Activated CD4-positive, alpha-beta memory T cell treated with anti-CD3 and anti-CD28 coated beads, Interleukin-2, amount 10 ng/mL, durations not matched to agents 7 days and 5 days (primary cell): ENCODE results near the gene SULT4A1. TPM values are rescaled to one million over a fixed set of nuclear protein-coding genes. Genes with fewer than 3 reads are reported as not detected.

Experiments
- total RNA-seq, 2 experiments: library from RNA; stranded (reverse); gene quantifications; one replicate each; pipeline ENCODE4 v1.2.3, GENCODE V29; 2021

SULT4A1 gene
- total RNA-seq, 2 experiments from 2014 or later = not detected

Other genes starting within 250 kb of the SULT4A1 start
- under 1 TPM in 1 of 2 experiments, not detected in 1; 0.18 TPM for gene EFCAB6, start 50.2 kb downstream of the SULT4A1 start, total RNA-seq
- not detected for gene PNPLA5, start 29.5 kb upstream of the SULT4A1 start, total RNA-seq
- under 1 TPM in 1 of 2 experiments, not detected in 1; 0.08 TPM for gene PNPLA3, start 61.3 kb upstream of the SULT4A1 start, total RNA-seq
- gene SAMM50, start 92.9 kb upstream of the SULT4A1 start, total RNA-seq = 10 to 100 TPM; 41.9 to 42.4 TPM
- 10 to 100 TPM; 41.5 to 42.0 TPM for gene PARVB, start 161.8 kb upstream of the SULT4A1 start, total RNA-seq